ENCODE measurements around the gene SKOR2. TPM values are rescaled to one million over a fixed set of nuclear protein-coding genes. Genes with fewer than 3 reads are reported as not detected.

The SKOR2 gene
- total RNA-seq, 1 donor from 2014 or later, result not detected

- Mint-ChIP-seq H3K36me3 (ENCODE audit: insufficient read depth) (no peaks in the 10 kb centered on the region), H3K4me1 (ENCODE audit: low read depth) (no peaks in the 10 kb centered on the region), H3K4me3 (ENCODE audit: low read depth) (no peak overlapping the region), H3K27ac (no peak overlapping the region), H3K9me3 (ENCODE audit: low read depth) (no peaks in the 10 kb centered on the region), H3K27me3 (peaks cover 67% of the 10 kb centered on the region)
- DNase-seq (ENCODE audit: low spot score, unreplicated experiment), result no peak
- TF ChIP-seq CTCF (IDR thresholded peaks at IDR 0.05; ENCODE audit: unreplicated experiment), result no peak
Observed at GRCh38 chr18:47274961-47275360, 23.5 kb upstream of the SKOR2 start.

GRCh38 chr18:47265197-47265596, 13.7 kb upstream of the SKOR2 start:
- H3K27me3 Mint-ChIP-seq, result peaks cover 96% of the 10 kb centered on the region
- no peak for TF ChIP-seq CTCF (IDR thresholded peaks at IDR 0.05; ENCODE audit: unreplicated experiment)
- H3K36me3 Mint-ChIP-seq (ENCODE audit: insufficient read depth), result peaks cover 2% of the 10 kb centered on the region
- H3K4me3 Mint-ChIP-seq (ENCODE audit: low read depth), result no peak overlapping the region
- DNase-seq (ENCODE audit: low spot score, unreplicated experiment), result no peak
- H3K4me1 Mint-ChIP-seq (ENCODE audit: low read depth), result peaks cover 6% of the 10 kb centered on the region
- H3K27ac Mint-ChIP-seq, result no peak overlapping the region
- H3K9me3 Mint-ChIP-seq (ENCODE audit: low read depth), result no peaks in the 10 kb centered on the region

GRCh38 chr18:47264308-47264700, 12.8 kb upstream of the SKOR2 start:
- no peak for DNase-seq (ENCODE audit: low spot score, unreplicated experiment)
- H3K27ac Mint-ChIP-seq, result no peak overlapping the region
- H3K36me3 Mint-ChIP-seq (ENCODE audit: insufficient read depth), result peaks cover 2% of the 10 kb centered on the region
- no peak overlapping the region for H3K4me3 Mint-ChIP-seq (ENCODE audit: low read depth)
- H3K9me3 Mint-ChIP-seq (ENCODE audit: low read depth), result no peaks in the 10 kb centered on the region
- peaks cover 97% of the 10 kb centered on the region for H3K27me3 Mint-ChIP-seq
- no peak for TF ChIP-seq CTCF (IDR thresholded peaks at IDR 0.05; ENCODE audit: unreplicated experiment)
- H3K4me1 Mint-ChIP-seq (ENCODE audit: low read depth), result peaks cover 6% of the 10 kb centered on the region

GRCh38 chr18:47263430-47264307, 12.2 kb upstream of the SKOR2 start:
- Mint-ChIP-seq H3K27ac (no peak overlapping the region), H3K4me1 (ENCODE audit: low read depth) (peaks cover 6% of the 10 kb centered on the region), H3K4me3 (ENCODE audit: low read depth) (peak overlapping the region; percentile 24), H3K27me3 (peaks cover 97% of the 10 kb centered on the region), H3K36me3 (ENCODE audit: insufficient read depth) (peaks cover 2% of the 10 kb centered on the region), H3K9me3 (ENCODE audit: low read depth) (no peaks in the 10 kb centered on the region)
- no peak for DNase-seq (ENCODE audit: low spot score, unreplicated experiment)
- peak; percentile 53 for TF ChIP-seq CTCF (IDR thresholded peaks at IDR 0.05; ENCODE audit: unreplicated experiment)

- H3K9me3 Mint-ChIP-seq (ENCODE audit: low read depth), result no peaks in the 10 kb centered on the region
- no peak for TF ChIP-seq CTCF (IDR thresholded peaks at IDR 0.05; ENCODE audit: unreplicated experiment)
- H3K27me3 Mint-ChIP-seq, result peaks cover 97% of the 10 kb centered on the region
- no peak overlapping the region for H3K4me3 Mint-ChIP-seq (ENCODE audit: low read depth)
- H3K4me1 Mint-ChIP-seq (ENCODE audit: low read depth), result peaks cover 6% of the 10 kb centered on the region
- no peak overlapping the region for H3K27ac Mint-ChIP-seq
- no peak for DNase-seq (ENCODE audit: low spot score, unreplicated experiment)
- H3K36me3 Mint-ChIP-seq (ENCODE audit: insufficient read depth), result peaks cover 2% of the 10 kb centered on the region
Observed at GRCh38 chr18:47263150-47263429, 11.6 kb upstream of the SKOR2 start.
